Measurements from ENCODE around the gene MKRN2.

DNA sequence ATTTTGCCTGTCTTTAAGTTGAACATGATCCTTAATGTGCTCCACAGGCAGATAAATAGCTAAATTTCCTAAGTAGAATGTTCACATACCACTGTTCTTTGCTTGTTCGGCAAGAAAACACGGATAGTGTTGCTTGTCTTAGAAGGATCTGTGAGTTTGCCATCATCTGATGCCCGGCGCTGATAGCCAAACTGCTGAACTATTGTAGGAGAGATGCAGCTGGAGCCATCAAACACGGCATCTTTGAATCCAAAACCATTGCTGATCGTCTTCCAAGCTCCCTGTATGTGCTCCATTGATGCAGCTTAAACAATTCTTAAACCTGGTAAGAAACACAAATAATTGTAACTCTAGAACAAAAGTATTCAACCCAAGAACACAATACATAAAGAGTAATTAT is 61.5 kb downstream of the MKRN2 start:
- TF ChIP-seq POLR2A (IDR thresholded peaks at IDR 0.05; ENCODE audit: low read depth, low read length) (no peak), POLR2AphosphoS5 (IDR thresholded peaks at IDR 0.05; ENCODE audit: low read depth, low read length) (no peak), TAF1 (IDR thresholded peaks at IDR 0.05; ENCODE audit: low read depth, low read length) (no peak), SPI1 (IDR thresholded peaks at IDR 0.05; ENCODE audit: low read depth, low read length) (no peak)

Data from GM12891 (cell line).